Adrenal gland (tissue), 12 donors: Measurements from ENCODE around the gene SHCBP1L. TPM values are rescaled to one million over a fixed set of nuclear protein-coding genes. Genes with fewer than 3 reads are reported as not detected.

Experiments
- DNase-seq, 7 donors: peaks; one replicate each; pipeline ENCODE4 v3.0.0-alpha.2; 2019 to 2020
- H3K27ac ChIP-seq, 5 donors: fragments of 200-600 bp; sonication (generic) in 4 of 5; 1 replicate in 3 of 5; 2 replicates in 2 of 5; pipeline versions ENCODE4 v1.5.1 to v1.8.0; 2016 to 2020; ENCODE audit warnings: mild to moderate bottlenecking in 1 of 5
- H3K27me3 ChIP-seq: fragments of 200-600 bp; 2 replicates; pipeline ENCODE4 v1.8.0; 2021
- H3K36me3 ChIP-seq, 2 donors: fragments of 200-600 bp; replicated peaks in 1 of 2; 1 replicate in 1 of 2; 2 replicates in 1 of 2; pipeline versions ENCODE4 v1.5.1 to v1.8.0; 2018 to 2022
- H3K4me1 ChIP-seq, 2 donors: fragments of 200-600 bp; replicated peaks in 1 of 2; 1 replicate in 1 of 2; 2 replicates in 1 of 2; pipeline versions ENCODE4 v1.5.1 to v1.8.0; 2018 to 2021
- H3K4me3 ChIP-seq, 4 donors: fragments of 200-600 bp; sonication (generic) in 3 of 4; one replicate each; pipeline ENCODE4 v1.5.1; 2016 to 2018
- H3K9me3 ChIP-seq, 3 donors: fragments of 200-600 bp; sonication (generic) in 1 of 3; replicated peaks in 1 of 3; 1 replicate in 2 of 3; 2 replicates in 1 of 3; pipeline versions ENCODE4 v1.5.1 to v1.8.0; 2016 to 2021
- CTCF ChIP-seq, 6 experiments: fragments of 450-650 bp in 4 of 6; fragments of 200-600 bp in 2 of 6; sonication (generic) in 1 of 6; IDR thresholded peaks; 1 replicate in 5 of 6; 2 replicates in 1 of 6; pipeline versions ENCODE4 v1.5.1 to v1.8.0; 2016 to 2021; ENCODE audit warnings: antibody characterized with exemption in 6 of 6, mild to moderate bottlenecking in 2 of 6, moderate library complexity in 1 of 6
- POLR2A ChIP-seq, 2 donors: fragments of 450-650 bp; IDR thresholded peaks; one replicate each; pipeline ENCODE4 v1.6.1; 2017; ENCODE audit warnings: antibody characterized with exemption in 2 of 2, mild to moderate bottlenecking in 2 of 2, moderate library complexity in 1 of 2
- WGBS, 4 donors: extraction: QIAGEN DNeasy Blood & Tissue Kit in 2 of 4; methylation state at CpG; one replicate each; pipeline versions ENCODE4 v1.1.5 to v1.1.7; 2013 to 2017; 5-methylcytosine and 5-hydroxymethylcytosine counted together
- intact Hi-C, 2 donors: fragments of 100-400 bp; cut with DNase I; formaldehyde crosslinking; loops; one replicate each; pipeline versions ENCODE4 v1.14.1 to v1.15.0; 2022 to 2023
- polyA plus RNA-seq, 3 donors: library from polyadenylated mRNA; stranded (reverse); fragments of 200-250 nt in 2 of 3; fragments of 350-450 nt in 1 of 3; fragmentation: Illumina TruSeq in 1 of 3; extraction: RNeasy Lipid Tissue Mini Kit (QIAGEN cat#74804) in 1 of 3; gene quantifications; one replicate each; pipeline ENCODE4 v1.2.3, GENCODE V29; 2013 to 2014
- total RNA-seq, 9 donors: library from RNA; depleted of rRNA in 4 of 9; stranded (reverse); fragments of >200 nt in 4 of 9; fragments of 120-200 nt in 1 of 9; fragmentation: NEBNext Ultra II Directional in 1 of 9; extraction: Animal tissue kit (Norgen Biotek cat#: 25700) in 1 of 9; gene quantifications; one replicate each; pipeline versions ENCODE4 v1.1.0 to v1.2.4, GENCODE V29; 2013 to 2023
- donor health status: healthy with polysubstance abuse.
- donor health status: Bipolar disorder and iron deficiency.
- donor health status: DM: yes; HTN: yes; CAD: no.
- donor health status: DM: no; HTN: no; CAD: no.
- donor health status: DM: no; HTN: no; CAD: no.
- donor health status: DM: yes; HTN: yes; CAD: no.

Gene SHCBP1L
- total and polyA plus RNA-seq, 12 donors = 0.06 TPM; not detected in 11

DNA sequence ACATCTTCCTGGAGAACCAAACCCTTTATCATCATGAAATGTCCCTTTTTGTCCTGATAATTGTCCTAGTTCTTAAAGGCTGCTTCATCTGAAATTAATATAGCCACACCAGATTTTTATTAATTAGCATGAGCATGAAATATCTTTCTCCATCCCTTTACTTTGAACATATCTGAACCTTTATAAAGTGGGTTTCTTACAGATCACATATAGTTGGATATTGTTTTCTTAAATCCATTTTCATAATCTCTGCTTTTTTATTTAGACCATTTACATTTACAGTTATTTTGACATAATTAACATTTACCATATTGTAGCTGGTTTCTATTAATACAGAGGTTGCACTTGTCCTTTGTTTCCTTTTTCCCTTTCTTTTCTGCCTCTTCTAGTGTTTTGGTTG is 17.2 kb downstream of the SHCBP1L start:
- H3K27ac ChIP-seq = no peak overlapping the region
- H3K9me3 ChIP-seq = no peaks in the 10 kb centered on the region
- no peaks in the 10 kb centered on the region for H3K4me1 ChIP-seq
- TF ChIP-seq CTCF (IDR thresholded peaks at IDR 0.05) (no peak), POLR2A (IDR thresholded peaks at IDR 0.05) (no peak)
- DNase-seq = no peak
- intact Hi-C loops = no loop called here
- no peaks in the 10 kb centered on the region for H3K36me3 ChIP-seq
- H3K27me3 ChIP-seq = peaks cover 2% of the 10 kb centered on the region
- H3K4me3 ChIP-seq = no peak overlapping the region

DNA sequence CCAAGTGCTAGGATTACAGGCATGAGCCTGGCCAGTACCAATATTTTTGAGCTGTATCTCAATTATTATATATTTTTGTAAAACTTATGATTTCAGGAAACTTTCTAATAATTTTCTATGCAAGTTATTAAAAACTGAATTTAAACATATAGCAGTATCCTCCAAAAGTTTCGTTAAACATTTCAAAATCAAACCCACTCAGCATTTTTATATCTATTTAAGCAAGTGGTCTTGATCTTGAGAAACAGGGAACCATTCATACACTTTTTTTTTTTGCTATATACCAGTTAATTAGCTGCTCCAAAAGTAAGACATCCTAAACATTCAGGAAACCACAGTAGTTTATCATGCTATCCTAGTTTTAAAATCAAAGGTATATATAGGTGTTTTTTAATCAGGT is 22.0 kb downstream of the SHCBP1L start:
- Histone ChIP-seq H3K4me3 (no peak overlapping the region), H3K36me3 (no peaks in the 10 kb centered on the region), H3K27me3 (no peaks in the 10 kb centered on the region), H3K9me3 (no peaks in the 10 kb centered on the region), H3K27ac (no peak overlapping the region), H3K4me1 (no peaks in the 10 kb centered on the region)
- 60 to 69% (median 65%) methylated on average over 1 of the region's 1 CpG for WGBS, 4 donors
- TF ChIP-seq CTCF (IDR thresholded peaks at IDR 0.05) = no peak
- TF ChIP-seq POLR2A (IDR thresholded peaks at IDR 0.05) = no peak
- no peak for DNase-seq
- intact Hi-C loops = no loop called here

- intact Hi-C loops = no loop called here
- H3K4me3 ChIP-seq = no peak overlapping the region
- TF ChIP-seq CTCF (IDR thresholded peaks at IDR 0.05) = no peak
- TF ChIP-seq POLR2A (IDR thresholded peaks at IDR 0.05) = no peak
Observed at GRCh38 chr1:182927693-182928433, 25.1 kb downstream of the SHCBP1L start.

GRCh38 chr1:182925661-182926060 is 27.3 kb downstream of the SHCBP1L start:
- Histone ChIP-seq H3K9me3 (no peaks in the 10 kb centered on the region), H3K4me1 (no peaks in the 10 kb centered on the region), H3K36me3 (no peaks in the 10 kb centered on the region), H3K27ac (no peak overlapping the region), H3K27me3 (no peaks in the 10 kb centered on the region), H3K4me3 (no peak overlapping the region)
- no peak for DNase-seq
- no peak for TF ChIP-seq CTCF (IDR thresholded peaks at IDR 0.05)
- no peak for TF ChIP-seq POLR2A (IDR thresholded peaks at IDR 0.05)
- intact Hi-C loops = no loop called here
- WGBS, 4 donors = 70 to 83% (median 80%) methylated on average over 1 of the region's 1 CpG

More at GRCh38 chr1:182927693-182928433, 25.1 kb downstream of the SHCBP1L start:
- WGBS, 4 donors = 80 to 93% (median 86%) methylated on average over 1 of the region's 1 CpG
- Histone ChIP-seq H3K36me3 (no peaks in the 10 kb centered on the region), H3K27me3 (no peaks in the 10 kb centered on the region), H3K27ac (no peak overlapping the region), H3K4me1 (no peaks in the 10 kb centered on the region), H3K9me3 (no peaks in the 10 kb centered on the region)
- DNase-seq = no peak
